B cell (primary cell): ENCODE data around the gene SKIC2. TPM values are rescaled to one million over a fixed set of nuclear protein-coding genes. Genes with fewer than 3 reads are reported as not detected.

Experiments
- ATAC-seq: fragments of 200-7000 bp; cut with Tn5 transposase; one replicate; pipeline ENCODE4 v1.10.0; 2021; ENCODE audit warnings: low read depth, mild to moderate bottlenecking, moderate number of reproducible peaks, moderate library complexity
- CTCF ChIA-PET: fragments of 350-600 bp; sonication (Branson Sonifier 250); formaldehyde crosslinking; loops from one replicate; lab custom pipeline; 2021; ENCODE audit warnings: antibody characterized with exemption, inconsistent platforms; lab: Charles Lee
- POLR2A ChIA-PET: fragments of 350-600 bp; sonication (Branson Sonifier 250); formaldehyde crosslinking; loops from one replicate; lab custom pipeline; 2021; ENCODE audit warnings: antibody characterized with exemption; lab: Charles Lee
- DNase-seq: peaks from one replicate; pipeline ENCODE4 v3.0.0; 2013
- H2AFZ ChIP-seq: 2 replicates; pipeline ENCODE4 v1.6.1; 2012; ENCODE audit warnings: mild to moderate bottlenecking, low read depth, low read length; ENCODE audit not compliant: insufficient read depth, poor library complexity, severe bottlenecking
- H3K27ac ChIP-seq, 2 donors: 1 replicate in 1 of 2; 2 replicates in 1 of 2; pipeline ENCODE4 v1.5.1; 2012 to 2013; ENCODE audit warnings: low read length in 2 of 2, mild to moderate bottlenecking in 2 of 2, moderate library complexity in 1 of 2
- H3K27me3 ChIP-seq, 4 experiments: fragments of 200-600 bp in 1 of 4; sonication (generic) in 1 of 4; replicated peaks in 1 of 4; 1 replicate in 2 of 4; 2 replicates in 2 of 4; pipeline versions ENCODE4 v1.6.1 to v1.7.0; 2013 to 2016; ENCODE audit warnings: low read length in 3 of 4, mild to moderate bottlenecking in 2 of 4, mixed read lengths in 1 of 4, moderate library complexity in 1 of 4; ENCODE audit not compliant: insufficient read depth in 4 of 4, control insufficient read depth in 3 of 4; ENCODE audit errors: control extremely low read depth in 1 of 4
- H3K36me3 ChIP-seq, 2 experiments: replicated peaks in 1 of 2; 1 replicate in 1 of 2; 2 replicates in 1 of 2; pipeline versions ENCODE4 v1.6.1 to v1.7.1; 2013; ENCODE audit warnings: low read length in 1 of 2; ENCODE audit not compliant: insufficient read depth in 2 of 2, control insufficient read depth in 1 of 2; ENCODE audit errors: control extremely low read depth in 1 of 2, extremely low read depth in 1 of 2
- H3K4me1 ChIP-seq, 2 donors: fragments of 200-600 bp in 1 of 2; sonication (generic) in 1 of 2; 1 replicate in 1 of 2; 2 replicates in 1 of 2; pipeline versions ENCODE4 v1.5.1 to v1.6.1; 2013 to 2017; ENCODE audit warnings: low read length in 2 of 2; ENCODE audit not compliant: control insufficient read depth in 2 of 2, insufficient read depth in 2 of 2
- H3K4me2 ChIP-seq: replicated peaks from 2 replicates; pipeline ENCODE3; 2012; ENCODE audit warnings: mild to moderate bottlenecking, low read depth, low read length; ENCODE audit not compliant: poor library complexity, severe bottlenecking
- H3K4me3 ChIP-seq, 5 experiments: fragments of 200-600 bp in 1 of 5; sonication (generic) in 1 of 5; 1 replicate in 3 of 5; 2 replicates in 2 of 5; pipeline versions ENCODE4 v1.5.1 to v1.7.0; 2011 to 2016; ENCODE audit warnings: low read length in 4 of 5, mild to moderate bottlenecking in 4 of 5, low read depth in 2 of 5, control low read depth in 1 of 5, moderate library complexity in 1 of 5; ENCODE audit not compliant: insufficient read depth in 1 of 5; ENCODE audit errors: control extremely low read depth in 1 of 5, extremely low read depth in 1 of 5
- H3K79me2 ChIP-seq: fragments of 200-600 bp; sonication (generic); one replicate; pipeline ENCODE4 v1.6.0; 2016; ENCODE audit warnings: low read length; ENCODE audit not compliant: control insufficient read depth, insufficient read depth
- H3K9ac ChIP-seq: fragments of 200-600 bp; sonication (generic); 2 replicates; pipeline ENCODE4 v1.6.1; 2017; ENCODE audit warnings: mild to moderate bottlenecking, low read length, moderate library complexity
- H3K9me3 ChIP-seq, 3 donors: one replicate each; pipeline versions ENCODE4 v1.6.1 to v1.7.1; 2013; ENCODE audit warnings: low read length in 2 of 3; ENCODE audit not compliant: control insufficient read depth in 2 of 3, insufficient read depth in 1 of 3; ENCODE audit errors: control extremely low read depth in 1 of 3
- H4K20me1 ChIP-seq: 2 replicates; pipeline ENCODE4 v1.6.0; 2012; ENCODE audit warnings: mild to moderate bottlenecking, low read length; ENCODE audit not compliant: insufficient read depth, control insufficient read depth, poor library complexity, severe bottlenecking
- H3K27ac Mint-ChIP-seq: one replicate; pipeline ENCODE4 v1.8.0; 2021; ENCODE audit warnings: mixed read lengths
- H3K27me3 Mint-ChIP-seq: one replicate; pipeline ENCODE4 v1.8.0; 2021; ENCODE audit warnings: mixed read lengths
- H3K4me1 Mint-ChIP-seq: one replicate; pipeline ENCODE4 v1.8.0; 2021; ENCODE audit warnings: mixed read lengths
- H3K4me3 Mint-ChIP-seq: one replicate; pipeline ENCODE4 v1.8.0; 2021; ENCODE audit warnings: mixed read lengths
- H3K9me3 Mint-ChIP-seq: one replicate; pipeline ENCODE4 v1.8.0; 2022; ENCODE audit warnings: mixed read lengths; ENCODE audit not compliant: insufficient read depth
- CTCF ChIP-seq: fragments of 200-600 bp; IDR thresholded peaks from one replicate; pipeline ENCODE4 v1.8.0; 2022; ENCODE audit warnings: antibody characterized with exemption, mild to moderate bottlenecking
- EZH2 ChIP-seq: IDR thresholded peaks from 2 replicates; pipeline ENCODE4 v1.6.1; 2012; ENCODE audit warnings: borderline replicate concordance, low read depth, mild to moderate bottlenecking, moderate library complexity, low read length; ENCODE audit not compliant: insufficient read depth, poor library complexity, severe bottlenecking
- WGBS: methylation state at CpG from one replicate; pipeline ENCODE4 v1.1.5; 2013; ENCODE audit warnings: missing lambda C conversion rate; ENCODE audit not compliant: insufficient coverage; 5-methylcytosine and 5-hydroxymethylcytosine counted together
- intact Hi-C: fragments of 100-400 bp; cut with micrococcal nuclease; formaldehyde crosslinking; loops from one replicate; pipeline ENCODE4 v1.10.0; 2022
- polyA plus RNA-seq: library from polyadenylated mRNA; depleted of rRNA; stranded (reverse); fragments of >200 nt; gene quantifications from 2 replicates; pipeline ENCODE4 v1.2.3, GENCODE V29; 2012
- total RNA-seq, 2 donors: library from RNA; stranded (reverse); fragments of 120-200 nt in 1 of 2; gene quantifications; 1 replicate in 1 of 2; 2 replicates in 1 of 2; pipeline versions ENCODE4 v1.2.3 to v1.2.4, GENCODE V29; 2013 to 2022

SKIC2 gene
- total and polyA plus RNA-seq, 2 donors (not counting 1 experiment from before 2014, with no cell fraction given), result 93.1 to 119 TPM

GRCh38 chr6:31945507-31946369, 13.2 kb upstream of the SKIC2 start, which contains the start of gene CFB:
Gene CFB, plus strand, starts transcription at chr6:31946095. Its CDS starts 127 bp downstream, at chr6:31946222.
- Mint-ChIP-seq H3K27ac (no peak within 1 kb of the TSS), H3K27me3 (peaks cover 18% of the 10 kb centered on the region), H3K4me1 (no peaks in the 10 kb centered on the region), H3K9me3 (no peaks in the 10 kb centered on the region), H3K4me3 (no peak within 1 kb of the TSS)
- Histone ChIP-seq H3K27ac (no peak within 1 kb of the TSS), H3K79me2 (no peaks in the 10 kb centered on the region), H3K27me3 (peaks cover 0 to 26% (median 5%) of the 10 kb centered on the region in 4 experiments), H3K9ac (no peak within 1 kb of the TSS), H3K4me3 (no peak within 1 kb of the TSS), H3K9me3 (no peaks in the 10 kb centered on the region), H3K36me3 (no peaks in the 10 kb centered on the region), H3K4me2 (no peak within 1 kb of the TSS), H2AFZ (no peak within 1 kb of the TSS), H3K4me1 (no peaks in the 10 kb centered on the region), H4K20me1 (no peaks in the 10 kb centered on the region)
- 60% methylated on average over 8 of the region's 11 CpGs for WGBS
- ChIA-PET CTCF (no interaction called here), POLR2A (no interaction called here)
- TF ChIP-seq CTCF (no peak), EZH2 (no peak)
- ATAC-seq (no peak), DNase-seq (no peak)
- intact Hi-C loops, result no loop called here

GRCh38 chr6:31946370-31946885, 12.5 kb upstream of the SKIC2 start:
- H4K20me1 ChIP-seq, result no peaks in the 10 kb centered on the region
- H3K27ac ChIP-seq, result no peak overlapping the region
- no peaks in the 10 kb centered on the region for H3K4me1 Mint-ChIP-seq
- POLR2A ChIA-PET, result no interaction called here
- no peaks in the 10 kb centered on the region for H3K9me3 Mint-ChIP-seq
- no peak overlapping the region for H3K27ac Mint-ChIP-seq
- H3K4me3 ChIP-seq, result no peak overlapping the region
- no peak for DNase-seq
- H3K79me2 ChIP-seq, result no peaks in the 10 kb centered on the region
- H3K9ac ChIP-seq, result no peak overlapping the region
- CTCF ChIA-PET, result no interaction called here
- TF ChIP-seq CTCF (no peak), EZH2 (no peak)
- H3K4me3 Mint-ChIP-seq, result no peak overlapping the region
- 86% methylated on average over 7 of the region's 11 CpGs for WGBS
- H2AFZ ChIP-seq, result no peak overlapping the region
- peaks cover 0 to 5% of the 10 kb centered on the region in 2 experiments for H3K36me3 ChIP-seq
- intact Hi-C loops, result no loop called here
- H3K4me1 ChIP-seq, result no peaks in the 10 kb centered on the region
- peaks cover 0 to 26% (median 5%) of the 10 kb centered on the region in 4 experiments for H3K27me3 ChIP-seq
- H3K27me3 Mint-ChIP-seq, result peaks cover 18% of the 10 kb centered on the region
- no peak for ATAC-seq
- no peak overlapping the region for H3K4me2 ChIP-seq
- no peaks in the 10 kb centered on the region for H3K9me3 ChIP-seq
